ENCODE results near the gene OCA2.

DNA sequence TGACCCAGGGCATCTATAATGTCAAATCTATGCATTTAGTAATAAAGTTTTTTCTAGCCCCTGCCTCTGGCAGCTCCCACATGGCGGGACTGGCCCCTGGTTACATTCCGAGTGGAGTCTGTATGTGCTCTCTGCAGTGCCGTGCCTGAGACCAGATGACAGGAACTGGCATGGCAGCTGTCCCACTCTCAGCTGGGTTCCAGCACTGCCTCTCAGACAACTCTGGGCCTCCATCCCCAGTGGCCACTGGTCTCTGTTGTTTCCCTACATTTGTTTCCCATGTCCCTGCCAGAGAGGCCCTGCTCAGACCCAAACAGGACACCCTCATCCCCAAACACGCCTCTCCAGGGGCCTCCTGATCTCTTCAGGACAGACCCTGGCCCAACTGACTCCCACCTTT is 109.3 kb downstream of the OCA2 start:
- TF ChIP-seq, protein P1, sequence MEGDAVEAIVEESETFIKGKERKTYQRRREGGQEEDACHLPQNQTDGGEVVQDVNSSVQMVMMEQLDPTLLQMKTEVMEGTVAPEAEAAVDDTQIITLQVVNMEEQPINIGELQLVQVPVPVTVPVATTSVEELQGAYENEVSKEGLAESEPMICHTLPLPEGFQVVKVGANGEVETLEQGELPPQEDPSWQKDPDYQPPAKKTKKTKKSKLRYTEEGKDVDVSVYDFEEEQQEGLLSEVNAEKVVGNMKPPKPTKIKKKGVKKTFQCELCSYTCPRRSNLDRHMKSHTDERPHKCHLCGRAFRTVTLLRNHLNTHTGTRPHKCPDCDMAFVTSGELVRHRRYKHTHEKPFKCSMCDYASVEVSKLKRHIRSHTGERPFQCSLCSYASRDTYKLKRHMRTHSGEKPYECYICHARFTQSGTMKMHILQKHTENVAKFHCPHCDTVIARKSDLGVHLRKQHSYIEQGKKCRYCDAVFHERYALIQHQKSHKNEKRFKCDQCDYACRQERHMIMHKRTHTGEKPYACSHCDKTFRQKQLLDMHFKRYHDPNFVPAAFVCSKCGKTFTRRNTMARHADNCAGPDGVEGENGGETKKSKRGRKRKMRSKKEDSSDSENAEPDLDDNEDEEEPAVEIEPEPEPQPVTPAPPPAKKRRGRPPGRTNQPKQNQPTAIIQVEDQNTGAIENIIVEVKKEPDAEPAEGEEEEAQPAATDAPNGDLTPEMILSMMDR (IDR thresholded peaks at IDR 0.05), result no peak
- TF ChIP-seq POLR2AphosphoS5 (IDR thresholded peaks at IDR 0.05; ENCODE audit: low read depth, low read length), result no peak
- no peak for TF ChIP-seq TCF7L2 (IDR thresholded peaks at IDR 0.05; ENCODE audit: low read depth, low read length)
- TF ChIP-seq, protein P2, sequence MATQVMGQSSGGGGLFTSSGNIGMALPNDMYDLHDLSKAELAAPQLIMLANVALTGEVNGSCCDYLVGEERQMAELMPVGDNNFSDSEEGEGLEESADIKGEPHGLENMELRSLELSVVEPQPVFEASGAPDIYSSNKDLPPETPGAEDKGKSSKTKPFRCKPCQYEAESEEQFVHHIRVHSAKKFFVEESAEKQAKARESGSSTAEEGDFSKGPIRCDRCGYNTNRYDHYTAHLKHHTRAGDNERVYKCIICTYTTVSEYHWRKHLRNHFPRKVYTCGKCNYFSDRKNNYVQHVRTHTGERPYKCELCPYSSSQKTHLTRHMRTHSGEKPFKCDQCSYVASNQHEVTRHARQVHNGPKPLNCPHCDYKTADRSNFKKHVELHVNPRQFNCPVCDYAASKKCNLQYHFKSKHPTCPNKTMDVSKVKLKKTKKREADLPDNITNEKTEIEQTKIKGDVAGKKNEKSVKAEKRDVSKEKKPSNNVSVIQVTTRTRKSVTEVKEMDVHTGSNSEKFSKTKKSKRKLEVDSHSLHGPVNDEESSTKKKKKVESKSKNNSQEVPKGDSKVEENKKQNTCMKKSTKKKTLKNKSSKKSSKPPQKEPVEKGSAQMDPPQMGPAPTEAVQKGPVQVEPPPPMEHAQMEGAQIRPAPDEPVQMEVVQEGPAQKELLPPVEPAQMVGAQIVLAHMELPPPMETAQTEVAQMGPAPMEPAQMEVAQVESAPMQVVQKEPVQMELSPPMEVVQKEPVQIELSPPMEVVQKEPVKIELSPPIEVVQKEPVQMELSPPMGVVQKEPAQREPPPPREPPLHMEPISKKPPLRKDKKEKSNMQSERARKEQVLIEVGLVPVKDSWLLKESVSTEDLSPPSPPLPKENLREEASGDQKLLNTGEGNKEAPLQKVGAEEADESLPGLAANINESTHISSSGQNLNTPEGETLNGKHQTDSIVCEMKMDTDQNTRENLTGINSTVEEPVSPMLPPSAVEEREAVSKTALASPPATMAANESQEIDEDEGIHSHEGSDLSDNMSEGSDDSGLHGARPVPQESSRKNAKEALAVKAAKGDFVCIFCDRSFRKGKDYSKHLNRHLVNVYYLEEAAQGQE (IDR thresholded peaks at IDR 0.05; ENCODE audit: insufficient read depth in 1 of 2, low read depth in 2 of 2, low read length in 1 of 2), result no peak
- no peak for TF ChIP-seq SIN3A (IDR thresholded peaks at IDR 0.05; ENCODE audit: borderline replicate concordance, insufficient read depth, low read depth, low read length)

All from Panc1 (cell line).